GM18951 (cell line): ENCODE data around the gene LSM5.
A peak's percentile ranks its signal among the peaks of the same experiment; 100 is the strongest.
"Not testable (repeated sequence)": the region's sequence is repeated elsewhere in the genome, so short reads cannot be mapped to it uniquely, and the experiment has no call there.

ENCODE experiments used
- POLR2A ChIP-seq: IDR thresholded peaks from 4 replicates; pipeline ENCODE4 v1.6.1; 2011; ENCODE audit warnings: mild to moderate bottlenecking; ENCODE audit not compliant: insufficient read length, insufficient read depth; ENCODE audit errors: extremely low read depth
- in situ Hi-C: fragments of 300-500 bp; cut with MboI; formaldehyde crosslinking; loops from one replicate; pipeline ENCODE4 v1.12.0; 2022; ENCODE audit warnings: low sequenced_read_pairs, mixed read lengths, inconsistent platforms; ENCODE audit not compliant: unreplicated experiment

LSM5 gene

DNA sequence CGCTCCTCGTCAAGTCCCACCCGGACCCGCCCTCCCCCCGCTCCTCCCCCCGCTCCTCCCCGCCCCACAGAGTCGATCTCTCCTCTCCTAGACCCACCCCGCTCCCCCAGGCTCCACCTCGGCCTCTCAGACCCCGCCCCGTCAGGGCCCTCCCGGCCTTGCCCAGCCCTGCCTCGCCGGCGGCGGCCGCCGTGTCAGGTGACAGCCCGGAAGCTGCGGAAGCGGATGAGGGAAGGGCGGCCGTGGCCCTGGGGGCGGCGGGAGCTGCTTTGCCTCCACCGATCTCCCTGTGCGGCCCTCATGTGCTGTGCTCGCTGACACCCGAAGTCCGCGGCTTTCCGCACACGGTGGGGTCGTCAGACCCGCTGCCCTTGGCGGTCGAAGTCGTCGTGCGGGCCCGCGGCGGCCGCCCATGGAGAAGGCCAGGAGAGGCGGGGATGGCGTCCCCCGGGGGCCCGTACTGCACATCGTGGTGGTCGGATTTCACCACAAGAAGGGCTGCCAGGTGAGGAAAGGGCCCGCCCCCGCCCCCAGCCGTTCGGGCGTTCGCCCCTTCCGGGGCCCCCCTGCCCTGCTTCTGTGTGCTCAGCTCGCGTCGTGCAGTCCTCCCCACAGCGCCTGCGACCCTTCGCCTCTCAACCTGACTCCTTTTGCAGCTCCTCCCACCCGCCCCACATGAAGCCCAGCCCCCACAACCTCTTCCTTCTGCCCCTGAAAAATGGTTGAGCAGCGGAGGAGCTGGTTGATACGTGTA is 5.3 kb upstream of the LSM5 start, which contains the start of gene AVL9:
TSS of gene AVL9 (plus strand) at position 192 of the 754 bp plus-strand sequence. CDS start at position 413, 221 bp downstream.
- TF ChIP-seq POLR2A = peak; percentile 98
- in situ Hi-C loops = no loop called here

DNA sequence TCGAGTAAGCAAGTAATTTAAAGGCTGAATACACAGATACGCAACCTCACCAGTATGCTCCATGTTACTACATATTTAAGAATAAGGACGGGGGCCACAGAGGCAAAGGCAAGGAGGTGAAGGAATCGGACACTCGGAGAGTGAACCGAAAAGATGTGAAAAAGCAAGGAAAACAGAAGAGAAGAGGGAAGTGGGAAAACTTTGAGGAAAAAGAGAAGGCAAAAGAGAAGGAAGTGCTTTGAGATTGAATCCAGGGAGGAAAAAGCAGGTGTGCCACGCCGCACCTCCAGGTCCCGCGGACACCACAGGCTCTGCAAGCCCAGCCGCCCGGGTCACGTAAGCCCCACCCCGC is 4.7 kb upstream of the LSM5 start:
- TF ChIP-seq POLR2A = peak; percentile 73
- in situ Hi-C loops = no loop called here

DNA sequence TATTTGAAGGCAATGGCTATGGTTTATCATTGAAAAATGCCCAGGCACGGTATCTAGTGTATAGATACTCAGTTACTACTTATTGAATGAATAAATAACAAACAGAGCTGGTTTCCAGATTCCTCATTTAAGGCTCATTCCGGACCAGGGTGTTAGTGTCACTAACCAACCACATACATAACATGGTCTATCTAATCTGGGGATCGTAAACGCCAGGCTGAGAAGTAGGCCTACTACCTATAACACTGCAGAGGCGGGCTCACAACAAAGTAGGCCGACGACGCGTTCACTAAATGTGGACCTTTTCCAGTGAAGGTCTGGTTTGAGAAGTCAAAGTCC is 423 bp downstream of the LSM5 start:
- in situ Hi-C loops = no loop called here
- TF ChIP-seq POLR2A = no peak

DNA sequence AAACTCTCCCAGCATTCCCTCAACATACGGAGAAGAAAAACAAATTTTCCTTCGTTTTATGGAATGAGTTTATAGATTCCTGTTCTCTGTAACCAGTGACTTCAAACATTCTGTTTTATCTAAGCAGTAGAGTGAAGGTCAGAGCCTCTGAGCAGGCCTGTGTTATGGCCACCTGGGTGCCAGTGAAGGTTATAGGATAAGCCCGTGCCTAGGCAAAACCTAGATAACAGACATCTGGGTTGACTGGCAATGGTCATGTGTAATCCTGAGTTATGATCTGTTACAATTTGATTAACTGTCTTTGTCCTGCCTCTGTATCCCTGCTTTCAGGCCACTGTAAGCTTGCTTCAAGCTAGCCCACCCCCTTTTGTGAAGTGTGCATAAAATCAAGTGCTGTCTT is 8.3 kb downstream of the LSM5 start:
- no peak for TF ChIP-seq POLR2A
- in situ Hi-C loops = no loop called here

DNA sequence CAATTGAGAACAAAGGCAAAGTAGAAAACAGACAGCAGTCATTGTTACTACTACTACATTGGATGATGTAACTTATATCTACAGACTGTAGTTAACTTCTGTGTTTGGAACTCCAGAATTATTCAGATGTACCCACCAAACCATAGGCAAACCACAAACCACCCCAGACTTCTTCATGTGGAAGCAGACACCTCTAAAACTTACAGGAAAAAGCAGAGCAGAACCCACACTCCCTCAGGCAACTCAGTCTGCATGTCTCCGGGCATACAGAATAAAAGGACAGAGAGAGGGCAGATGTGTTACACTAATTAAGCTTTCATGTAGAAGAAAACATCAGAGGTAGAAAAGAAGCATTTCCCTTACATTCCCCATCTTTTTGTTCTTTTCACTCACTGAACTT is 9.0 kb downstream of the LSM5 start:
- TF ChIP-seq POLR2A = no peak
- in situ Hi-C loops = no loop called here

DNA sequence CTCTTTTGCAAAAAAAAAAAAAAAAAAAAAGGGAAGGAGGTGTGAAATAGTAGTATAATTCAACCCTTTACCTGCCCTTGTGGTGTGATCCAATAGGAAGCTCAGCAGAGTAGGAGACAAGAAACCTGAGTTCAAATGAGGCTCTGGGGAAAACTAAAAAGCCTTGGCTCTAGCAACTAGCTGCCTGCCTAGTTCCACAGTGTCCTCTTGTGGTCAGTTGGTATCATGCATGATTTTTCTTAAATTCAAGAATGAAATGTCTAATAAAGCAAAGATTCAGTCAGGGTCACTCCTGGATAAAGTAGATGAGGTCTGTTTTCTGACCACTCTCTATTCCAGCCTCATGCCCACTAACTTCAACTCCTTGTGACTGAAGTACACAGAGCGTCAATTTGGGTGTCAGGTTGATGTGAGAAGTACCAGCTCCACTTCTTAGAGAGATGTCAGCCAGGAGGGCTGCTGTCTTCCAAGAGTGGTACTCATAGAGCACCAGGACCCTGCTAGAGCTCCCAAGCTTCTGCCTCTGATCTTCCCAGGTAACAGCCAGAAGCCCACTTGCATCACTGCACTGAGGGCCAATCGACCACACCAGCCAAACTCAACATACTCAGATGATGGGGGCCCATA is 10.5 kb downstream of the LSM5 start:
- in situ Hi-C loops = no loop called here
- TF ChIP-seq POLR2A = no peak

DNA sequence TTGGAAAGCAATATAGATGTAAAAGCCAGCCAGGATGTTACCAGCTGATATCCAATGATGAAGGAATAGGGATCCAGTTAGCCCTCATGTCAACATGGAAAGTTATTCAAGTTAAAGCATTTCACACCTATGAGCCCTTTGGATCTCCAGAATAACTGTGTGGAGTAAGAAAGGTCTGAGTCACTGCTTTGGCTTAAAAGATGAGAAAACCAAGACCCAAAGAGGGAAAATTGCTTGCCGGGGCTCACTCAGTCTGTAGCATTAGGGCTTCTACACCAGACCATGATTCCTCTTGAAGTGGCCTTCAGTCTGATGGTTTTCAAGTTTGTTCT is 12.6 kb downstream of the LSM5 start:
- no peak for TF ChIP-seq POLR2A
- in situ Hi-C loops = no loop called here

DNA sequence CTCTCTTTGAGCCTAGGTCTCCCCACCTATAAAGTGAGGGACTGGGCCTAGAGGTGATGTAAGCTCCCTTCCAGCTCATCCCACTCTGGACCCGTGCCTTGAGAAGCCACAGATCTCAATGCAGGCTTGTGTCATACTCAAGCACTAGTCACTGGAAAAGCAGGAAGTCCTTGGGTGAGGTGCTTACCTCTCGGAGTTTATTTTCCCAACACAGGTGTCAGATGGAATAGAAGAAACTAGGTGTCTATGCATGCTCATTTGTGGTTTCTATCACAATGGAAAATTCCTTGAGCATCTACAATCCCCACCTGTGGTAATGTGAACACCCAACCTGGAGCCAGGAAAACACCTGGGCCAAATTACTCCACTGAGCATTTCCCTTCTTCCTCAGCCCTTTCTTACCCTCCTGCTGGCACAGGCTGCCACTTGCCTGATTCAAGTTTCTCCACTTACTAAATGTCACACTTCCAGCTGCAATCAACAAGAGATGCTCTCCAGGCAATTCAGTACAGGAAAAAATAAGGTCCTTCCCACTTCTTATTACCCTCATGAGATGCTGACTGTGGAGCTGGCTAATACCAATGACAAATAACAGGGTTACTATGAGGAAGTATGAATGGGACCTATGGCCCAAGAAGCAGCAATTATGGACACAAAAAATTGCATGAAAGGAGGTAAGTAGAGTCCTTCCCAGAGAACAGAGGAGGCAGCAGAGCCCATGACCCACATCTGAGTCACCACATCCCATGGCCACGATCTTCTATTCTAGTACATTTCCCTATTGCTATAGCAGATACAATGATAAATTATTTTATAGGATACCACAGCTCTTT is 13.1 kb downstream of the LSM5 start:
- in situ Hi-C loops = no loop called here
- TF ChIP-seq POLR2A = no peak

DNA sequence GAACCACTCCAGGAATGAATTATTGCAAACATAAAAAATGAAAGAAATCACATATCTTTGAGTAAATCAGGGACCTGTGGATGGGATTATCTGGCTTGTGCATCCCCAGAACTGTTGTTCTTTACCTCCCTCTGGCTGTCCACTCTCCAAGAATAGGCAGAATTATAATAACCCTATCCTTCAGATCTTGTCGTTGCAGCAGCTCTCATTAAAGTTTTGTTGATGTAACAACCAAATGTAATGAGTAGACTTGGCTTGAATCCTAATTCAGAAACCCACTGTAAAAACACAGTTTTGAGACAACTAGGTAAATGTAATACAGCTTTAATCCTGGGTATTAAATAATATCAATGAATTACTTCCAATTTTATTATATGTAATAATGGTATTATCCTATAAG is 16.2 kb downstream of the LSM5 start:
- TF ChIP-seq POLR2A = no peak
- in situ Hi-C loops = no loop called here

DNA sequence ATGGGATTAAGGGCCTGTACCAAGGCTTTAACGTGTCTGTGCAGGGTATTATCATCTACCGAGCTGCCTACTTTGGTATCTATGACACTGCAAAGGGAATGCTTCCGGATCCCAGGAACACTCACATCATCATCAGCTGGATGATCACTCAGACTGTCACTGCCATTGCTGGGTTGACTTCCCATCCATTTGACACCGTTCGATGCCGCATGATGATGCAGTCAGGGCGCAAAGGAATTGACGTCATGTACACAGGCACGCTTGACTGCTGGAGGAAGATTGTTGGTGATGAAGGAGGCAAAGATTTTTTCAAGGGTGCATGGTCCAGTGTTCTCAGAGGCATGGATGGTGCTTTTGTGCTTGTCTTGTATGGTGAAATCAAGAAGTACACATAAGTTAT is 18.2 kb downstream of the LSM5 start:
- TF ChIP-seq POLR2A = no peak
- in situ Hi-C loops = no loop called here

DNA sequence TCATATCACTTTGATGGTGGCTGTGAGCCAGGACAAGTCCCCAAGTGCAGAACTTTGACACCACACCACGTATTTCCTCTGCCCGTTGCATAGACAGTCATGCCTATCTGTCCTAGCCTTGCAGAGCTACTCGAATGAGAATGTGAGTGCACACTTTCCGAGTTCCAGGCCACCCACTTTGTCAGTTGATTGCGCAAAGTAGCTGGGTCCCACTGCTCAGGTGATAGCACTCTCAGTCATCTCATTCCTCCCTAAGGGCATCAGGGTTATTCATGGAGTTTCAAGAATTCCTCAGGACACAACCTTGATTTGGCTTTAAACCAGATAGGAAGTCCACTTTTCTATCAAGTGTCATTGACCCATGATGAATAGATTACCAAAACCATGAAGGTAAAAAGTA is 19.3 kb downstream of the LSM5 start:
- no peak for TF ChIP-seq POLR2A
- in situ Hi-C loops = no loop called here

DNA sequence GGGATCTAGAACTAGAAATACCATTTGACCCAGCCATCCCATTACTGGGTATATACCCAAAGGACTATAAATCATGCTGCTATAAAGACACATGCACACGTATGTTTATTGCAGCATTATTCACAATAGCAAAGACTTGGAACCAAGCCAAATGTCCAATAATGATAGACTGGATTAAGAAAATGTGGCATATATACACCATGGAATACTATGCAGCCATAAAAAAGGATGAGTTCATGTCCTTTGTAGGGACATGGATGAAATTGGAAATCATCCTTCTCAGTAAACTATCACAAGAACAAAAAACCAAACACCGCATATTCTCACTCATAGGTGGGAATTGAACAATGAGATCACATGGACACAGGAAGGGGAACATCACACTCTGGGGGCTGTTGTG is 20.2 kb downstream of the LSM5 start:
- in situ Hi-C loops = not testable (repeated sequence)

DNA sequence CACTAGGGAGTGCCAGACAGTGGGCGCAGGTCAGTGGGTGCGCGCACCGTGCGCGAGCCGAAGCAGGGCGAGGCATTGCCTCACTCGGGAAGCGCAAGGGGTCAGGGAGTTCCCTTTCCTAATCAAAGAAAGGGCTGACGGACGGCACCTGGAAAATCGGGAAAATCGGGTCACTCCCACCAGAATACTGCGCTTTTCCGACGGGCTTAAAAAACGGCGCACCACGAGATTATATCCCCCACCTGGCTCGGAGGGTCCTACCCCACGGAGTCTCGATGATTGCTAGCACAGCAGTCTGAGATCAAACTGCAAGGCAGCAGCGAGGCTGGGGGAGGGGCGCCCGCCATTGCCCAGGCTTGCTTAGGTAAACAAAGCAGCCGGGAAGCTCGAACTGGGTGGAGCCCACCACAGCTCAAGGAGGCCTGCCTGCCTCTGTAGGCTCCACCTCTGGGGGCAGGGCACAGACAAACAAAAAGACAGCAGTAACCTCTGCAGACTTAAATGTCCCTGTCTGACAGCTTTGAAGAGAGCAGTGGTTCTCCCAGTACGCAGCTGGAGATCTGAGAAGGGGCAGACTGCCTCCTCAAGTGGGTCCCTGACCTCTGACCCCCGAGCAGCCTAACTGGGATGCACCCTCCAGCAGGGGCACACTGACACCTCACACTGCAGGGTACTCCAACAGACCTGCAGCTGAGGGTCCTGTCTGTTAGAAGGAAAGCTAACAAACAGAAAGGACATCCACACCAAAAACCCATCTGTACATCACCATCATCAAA is 25.4 kb downstream of the LSM5 start:
- in situ Hi-C loops = not testable (repeated sequence)
